Esophagus squamous epithelium (tissue), 4 donors: ENCODE data around the gene THSD8.

Source experiments
- POLR2A ChIP-seq, 4 donors: fragments of 450-650 bp; IDR thresholded peaks; one replicate each; pipeline ENCODE4 v1.6.1; 2017; ENCODE audit warnings: antibody characterized with exemption in 4 of 4, mild to moderate bottlenecking in 4 of 4, moderate library complexity in 3 of 4
- TF ChIP-seq, protein P1 (sequence below), 6 experiments: fragments of 450-650 bp in 4 of 6; fragments of 200-600 bp in 2 of 6; sonication (generic) in 2 of 6; IDR thresholded peaks; one replicate each; pipeline ENCODE4 v1.5.1; 2016 to 2019; ENCODE audit warnings: antibody characterized with exemption in 6 of 6, mild to moderate bottlenecking in 4 of 6, moderate library complexity in 4 of 6

DNA sequence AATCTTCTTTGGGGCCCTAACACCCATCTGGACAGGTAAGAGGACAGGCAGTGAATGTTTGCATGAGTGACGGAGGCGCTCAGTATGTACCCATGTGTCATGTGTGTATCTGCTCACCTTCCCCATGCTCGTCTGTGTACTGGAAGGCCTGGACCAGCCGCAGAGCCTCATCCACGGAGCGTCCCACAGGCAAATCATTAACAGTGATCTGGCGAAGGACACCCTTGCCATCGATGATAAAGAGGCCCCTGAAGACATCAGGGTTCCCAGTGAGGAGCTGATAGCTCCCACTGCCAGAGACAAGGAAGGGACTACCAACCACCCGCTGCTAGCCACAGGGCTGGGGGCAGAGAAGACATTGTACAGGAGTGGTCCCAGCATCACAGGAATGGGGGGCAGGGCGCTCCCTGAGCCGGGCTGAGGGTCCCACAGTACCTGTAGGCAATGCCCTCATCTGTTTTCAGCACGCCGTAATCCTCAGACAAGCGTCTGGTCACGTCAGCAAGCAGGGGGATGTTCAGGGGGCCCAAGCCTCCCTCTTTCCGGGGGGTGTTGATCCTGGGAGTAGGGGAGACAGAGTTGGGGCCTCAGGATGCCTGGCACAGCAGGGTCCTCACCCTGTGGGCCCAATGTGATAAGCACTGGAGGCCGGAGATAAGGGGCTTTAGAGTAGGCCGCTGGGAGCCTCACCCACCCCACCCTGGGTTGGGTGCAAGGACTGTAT, 2.0 kb upstream of the THSD8 start:
- TF ChIP-seq, protein P1, sequence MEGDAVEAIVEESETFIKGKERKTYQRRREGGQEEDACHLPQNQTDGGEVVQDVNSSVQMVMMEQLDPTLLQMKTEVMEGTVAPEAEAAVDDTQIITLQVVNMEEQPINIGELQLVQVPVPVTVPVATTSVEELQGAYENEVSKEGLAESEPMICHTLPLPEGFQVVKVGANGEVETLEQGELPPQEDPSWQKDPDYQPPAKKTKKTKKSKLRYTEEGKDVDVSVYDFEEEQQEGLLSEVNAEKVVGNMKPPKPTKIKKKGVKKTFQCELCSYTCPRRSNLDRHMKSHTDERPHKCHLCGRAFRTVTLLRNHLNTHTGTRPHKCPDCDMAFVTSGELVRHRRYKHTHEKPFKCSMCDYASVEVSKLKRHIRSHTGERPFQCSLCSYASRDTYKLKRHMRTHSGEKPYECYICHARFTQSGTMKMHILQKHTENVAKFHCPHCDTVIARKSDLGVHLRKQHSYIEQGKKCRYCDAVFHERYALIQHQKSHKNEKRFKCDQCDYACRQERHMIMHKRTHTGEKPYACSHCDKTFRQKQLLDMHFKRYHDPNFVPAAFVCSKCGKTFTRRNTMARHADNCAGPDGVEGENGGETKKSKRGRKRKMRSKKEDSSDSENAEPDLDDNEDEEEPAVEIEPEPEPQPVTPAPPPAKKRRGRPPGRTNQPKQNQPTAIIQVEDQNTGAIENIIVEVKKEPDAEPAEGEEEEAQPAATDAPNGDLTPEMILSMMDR (IDR thresholded peaks at IDR 0.05) = no peak
- no peak for TF ChIP-seq POLR2A (IDR thresholded peaks at IDR 0.05)
